ENCODE measurements around the gene STOML2.

The STOML2 gene

DNA sequence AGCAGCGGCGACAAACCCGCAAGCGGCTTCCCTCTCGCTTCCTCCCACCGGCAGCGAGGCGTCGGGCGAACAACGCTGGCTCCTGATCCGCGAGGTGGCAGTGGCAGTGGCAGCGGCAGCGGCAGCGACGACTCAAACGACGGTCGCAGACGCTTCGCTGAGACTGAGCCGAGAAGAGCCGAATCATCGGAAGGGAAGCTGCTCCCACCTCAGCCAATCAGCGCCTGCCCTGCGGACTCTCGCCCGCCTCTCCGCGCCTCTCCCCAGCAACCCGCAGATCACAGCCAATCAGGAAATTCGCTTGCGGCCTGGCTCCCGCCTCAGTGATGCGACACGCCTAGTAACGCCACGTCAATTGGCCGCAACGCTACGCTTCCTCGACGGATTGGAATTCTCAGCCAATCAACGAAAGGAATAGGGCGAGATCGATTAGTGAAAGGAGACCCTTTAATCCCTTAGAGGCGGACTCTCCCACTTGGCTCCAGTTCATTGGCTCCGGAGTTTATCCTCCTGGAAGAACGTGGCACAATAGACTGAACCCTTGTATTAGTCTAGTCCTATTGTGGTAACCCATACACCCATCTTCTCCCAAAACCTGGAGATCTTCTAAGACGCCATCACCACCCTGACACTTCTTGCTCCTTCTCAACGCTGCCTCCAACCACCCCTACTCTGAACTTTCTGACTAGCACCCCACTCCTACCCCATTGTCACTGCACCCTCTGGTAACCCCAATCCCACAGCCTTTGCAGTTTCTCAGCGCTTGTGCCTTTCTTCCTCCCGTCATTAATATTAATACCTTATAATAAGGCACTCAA lies 30.3 kb downstream of the STOML2 start, which contains the start of gene VCP:
TSS of gene VCP (minus strand) at position 165 of the 818 bp plus-strand sequence. CDS start 272 bp downstream, outside the sequence.
- DNase-seq (ENCODE audit: low spot score): peak; percentile 99

DNA sequence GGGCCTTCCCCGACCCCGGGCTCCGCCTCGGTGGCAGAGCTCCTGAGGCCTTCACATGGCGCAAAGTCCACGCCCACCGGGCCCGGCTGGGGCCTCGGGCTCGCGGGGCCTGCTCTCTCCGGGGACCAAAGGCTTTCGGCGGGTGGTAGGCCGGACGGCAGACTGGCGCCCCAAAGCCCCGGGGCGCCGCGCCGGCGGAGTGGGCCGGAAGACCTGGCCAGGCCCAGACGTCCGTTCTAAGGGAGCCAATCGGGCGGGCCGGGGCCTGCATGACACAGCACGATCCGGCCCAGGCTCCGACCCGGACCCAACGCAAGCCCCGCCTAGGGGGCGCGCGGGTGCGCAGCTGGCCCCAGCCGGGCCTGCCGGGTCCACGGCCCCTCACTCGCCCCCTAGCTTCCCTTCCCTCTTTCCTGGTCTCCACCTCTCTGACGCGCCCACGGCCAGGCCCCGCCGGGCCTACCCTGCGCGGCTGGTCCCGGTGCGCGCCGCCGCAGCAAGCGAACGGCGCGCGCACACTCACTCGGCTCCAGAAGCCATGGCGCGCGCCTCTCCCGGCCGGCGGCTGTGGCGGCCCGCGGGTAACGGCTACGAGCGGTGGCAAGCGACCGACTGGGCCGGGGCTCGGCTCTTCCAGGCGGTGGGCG lies 31.0 kb downstream of the STOML2 start:
- DNase-seq (ENCODE audit: low spot score): peak; percentile 85

DNA sequence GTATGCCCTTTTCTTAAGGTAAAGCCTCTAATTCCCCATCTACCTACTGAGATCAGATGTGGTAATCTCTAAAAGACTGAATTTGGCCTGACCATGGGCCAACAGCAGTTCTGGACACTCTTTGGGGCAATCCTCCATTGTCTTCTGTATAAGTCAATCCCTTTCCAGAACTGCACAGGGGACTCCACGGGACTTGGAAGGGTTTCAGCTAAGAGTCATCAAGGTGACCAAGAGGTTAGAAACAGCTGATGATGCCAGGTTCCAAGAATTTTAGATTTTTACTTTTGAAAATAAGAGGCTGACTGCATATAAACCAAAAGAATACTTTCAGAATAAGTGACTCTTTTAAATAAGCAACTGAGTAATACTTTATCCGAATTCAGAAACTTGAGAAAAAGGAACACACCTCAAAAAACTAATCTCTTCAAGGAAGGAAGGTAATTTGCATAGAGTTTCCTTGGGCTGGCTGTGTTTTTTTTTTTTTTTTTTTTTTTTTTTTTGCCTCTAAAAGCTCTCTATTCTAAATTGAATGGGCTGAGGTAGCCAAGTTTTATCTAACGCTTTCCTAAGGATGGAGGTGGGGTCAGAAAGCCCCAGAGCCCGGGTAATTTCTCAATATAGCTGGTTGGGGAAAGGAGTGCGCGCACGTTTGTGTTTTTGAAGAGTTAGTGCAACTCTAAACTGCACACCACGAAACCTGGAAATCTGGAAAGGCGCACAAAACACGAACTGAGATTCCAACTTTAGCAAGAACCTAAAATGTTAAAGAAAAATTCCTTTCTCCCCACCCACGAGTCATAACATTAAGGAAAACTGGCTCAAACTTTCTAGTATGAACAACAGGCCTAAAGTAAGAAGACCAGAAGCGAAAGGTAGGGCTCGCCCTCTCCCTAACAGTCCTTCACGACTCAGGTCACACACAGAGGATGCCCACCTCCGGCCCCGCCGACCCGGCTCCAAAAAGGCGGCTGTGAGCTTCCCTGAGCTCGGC lies 31.8 kb downstream of the STOML2 start:
- peak; percentile 77 for DNase-seq (ENCODE audit: low spot score)

DNA sequence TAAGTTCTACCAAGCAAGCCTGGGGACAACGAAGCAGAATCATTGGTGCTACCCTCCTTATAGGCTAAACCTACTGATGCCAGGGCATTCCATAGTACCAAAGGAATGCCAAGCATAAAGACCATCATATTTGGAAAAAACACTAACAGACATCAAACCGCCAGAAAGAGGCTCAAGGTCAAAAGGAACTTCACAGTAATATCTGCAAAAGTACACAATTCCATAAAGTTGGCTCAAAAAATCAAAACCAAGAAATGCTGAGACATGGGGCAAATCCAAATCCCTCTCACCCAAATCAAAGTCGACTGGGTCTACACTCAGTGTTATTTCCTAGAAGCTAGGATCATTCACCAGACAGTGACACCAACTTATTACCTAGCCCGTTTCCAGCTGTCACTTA lies 33.9 kb downstream of the STOML2 start:
- DNase-seq (ENCODE audit: low spot score): no peak

DNA sequence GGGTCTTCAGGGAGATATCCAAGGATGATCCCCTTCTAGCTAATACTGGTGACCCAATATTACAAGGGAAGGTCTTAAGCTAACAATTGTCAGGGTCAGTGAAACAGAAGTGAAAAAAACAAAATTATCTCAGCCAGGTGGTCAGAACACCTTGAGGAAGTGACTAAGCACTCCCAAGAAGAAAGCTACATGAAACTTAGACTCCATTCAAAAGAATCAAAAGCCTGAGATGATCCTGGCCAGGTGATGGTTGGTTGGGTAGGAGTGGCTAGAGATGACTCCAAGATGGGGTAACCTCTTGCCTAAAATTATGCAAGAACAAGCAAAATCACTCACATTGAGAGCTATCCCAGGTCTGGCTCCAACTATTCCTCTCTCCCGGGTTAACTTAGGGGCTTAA lies 35.9 kb downstream of the STOML2 start:
- no peak for DNase-seq (ENCODE audit: low spot score)

DNA sequence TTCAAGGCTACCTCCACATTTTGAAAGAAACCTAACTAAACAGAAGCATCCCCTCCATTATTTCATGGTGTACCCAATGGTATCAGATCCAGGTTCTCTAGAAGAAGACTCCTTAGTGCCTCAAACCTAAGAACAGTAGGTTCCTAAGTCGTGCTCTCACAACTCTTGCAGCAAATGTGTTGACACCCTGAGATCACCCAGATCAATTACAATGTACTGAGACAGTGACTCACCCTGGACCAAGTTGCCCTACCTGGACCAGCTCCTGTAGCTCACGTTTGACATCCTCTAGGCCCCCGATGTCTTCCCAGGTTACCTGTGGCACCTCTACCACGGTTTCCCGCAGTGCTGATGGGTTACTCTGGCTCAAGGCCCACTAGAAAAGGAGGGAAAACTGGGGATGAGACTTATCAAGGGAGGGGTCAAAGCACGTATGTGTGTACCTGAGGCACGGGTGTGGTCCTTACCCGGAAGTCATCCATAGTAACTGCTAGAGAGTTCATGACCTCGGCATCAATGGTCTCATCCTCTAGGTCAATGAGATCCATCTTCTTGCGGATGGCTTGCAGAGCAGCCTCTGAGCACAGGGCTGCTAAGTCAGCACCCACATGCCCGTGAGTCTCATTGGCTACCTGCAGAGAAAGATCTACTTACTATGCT lies 42.3 kb downstream of the STOML2 start:
- DNase-seq (ENCODE audit: low spot score): no peak

DNA sequence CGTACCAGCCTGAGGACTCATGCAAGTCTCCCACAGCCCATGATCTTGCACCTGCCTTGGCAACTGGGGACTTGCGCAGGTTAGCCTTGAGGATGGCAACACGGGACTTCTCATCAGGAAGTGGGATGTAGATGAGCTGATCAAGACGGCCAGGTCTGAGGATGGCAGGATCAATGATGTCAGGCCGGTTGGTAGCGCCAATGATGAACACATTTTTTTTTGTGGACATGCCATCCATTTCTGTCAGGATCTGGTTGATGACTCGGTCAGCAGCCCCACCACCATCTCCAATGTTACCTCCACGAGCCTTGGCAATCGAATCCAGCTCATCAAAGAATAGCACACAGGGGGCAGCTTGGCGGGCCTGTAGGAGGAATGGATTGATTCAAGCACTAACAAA lies 43.5 kb downstream of the STOML2 start:
- no peak for DNase-seq (ENCODE audit: low spot score)

DNA sequence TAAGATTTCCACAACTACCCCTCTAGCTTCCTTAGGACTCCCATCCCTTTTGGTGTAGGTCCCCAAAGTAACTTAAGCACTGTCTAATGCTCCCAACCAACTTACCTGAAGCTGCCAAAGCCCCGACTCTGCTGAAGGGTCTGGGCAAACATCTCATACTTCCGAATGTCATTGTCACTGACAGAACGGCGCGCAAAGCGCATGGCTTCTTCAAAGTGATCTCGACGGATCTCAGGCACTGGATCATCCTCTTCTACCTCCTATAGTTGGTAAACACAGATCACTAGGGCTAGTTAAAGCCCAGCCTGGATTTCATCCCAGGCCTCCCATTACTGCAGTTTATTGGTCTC lies 45.7 kb downstream of the STOML2 start:
- no peak for DNase-seq (ENCODE audit: low spot score)

DNA sequence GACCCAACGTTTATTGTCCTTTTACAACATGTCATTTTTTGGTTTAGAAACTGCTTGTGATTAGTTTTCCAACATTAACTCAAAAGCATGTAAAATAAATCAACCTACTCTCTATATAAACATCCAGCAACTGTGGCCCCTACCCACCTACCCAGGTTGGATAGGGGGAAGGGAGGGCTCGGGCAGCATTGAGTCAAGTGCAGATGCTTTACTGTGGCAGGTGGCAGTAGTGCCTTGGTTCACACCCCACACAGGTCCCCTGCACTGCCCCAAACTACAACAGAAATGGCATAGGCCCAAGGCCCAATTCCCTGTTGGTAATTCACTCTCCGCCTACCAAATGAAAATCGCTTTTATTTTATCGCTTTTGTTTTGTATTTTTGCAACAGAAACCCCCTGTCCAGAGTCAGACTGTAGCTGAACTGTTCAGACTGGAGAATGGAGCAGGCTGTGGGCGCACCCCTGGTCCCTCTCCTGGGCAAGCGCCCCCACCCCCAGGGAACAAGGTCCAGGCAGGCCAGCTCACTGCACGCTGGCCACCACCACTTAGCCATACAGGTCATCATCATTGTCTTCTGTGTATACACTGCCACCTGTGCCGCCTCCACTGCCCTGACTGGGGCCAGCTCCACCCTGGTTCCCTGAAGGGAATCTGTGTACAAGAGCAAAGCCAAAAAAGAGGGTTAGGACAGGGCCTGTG lies 46.2 kb downstream of the STOML2 start:
- DNase-seq (ENCODE audit: low spot score): no peak

DNA sequence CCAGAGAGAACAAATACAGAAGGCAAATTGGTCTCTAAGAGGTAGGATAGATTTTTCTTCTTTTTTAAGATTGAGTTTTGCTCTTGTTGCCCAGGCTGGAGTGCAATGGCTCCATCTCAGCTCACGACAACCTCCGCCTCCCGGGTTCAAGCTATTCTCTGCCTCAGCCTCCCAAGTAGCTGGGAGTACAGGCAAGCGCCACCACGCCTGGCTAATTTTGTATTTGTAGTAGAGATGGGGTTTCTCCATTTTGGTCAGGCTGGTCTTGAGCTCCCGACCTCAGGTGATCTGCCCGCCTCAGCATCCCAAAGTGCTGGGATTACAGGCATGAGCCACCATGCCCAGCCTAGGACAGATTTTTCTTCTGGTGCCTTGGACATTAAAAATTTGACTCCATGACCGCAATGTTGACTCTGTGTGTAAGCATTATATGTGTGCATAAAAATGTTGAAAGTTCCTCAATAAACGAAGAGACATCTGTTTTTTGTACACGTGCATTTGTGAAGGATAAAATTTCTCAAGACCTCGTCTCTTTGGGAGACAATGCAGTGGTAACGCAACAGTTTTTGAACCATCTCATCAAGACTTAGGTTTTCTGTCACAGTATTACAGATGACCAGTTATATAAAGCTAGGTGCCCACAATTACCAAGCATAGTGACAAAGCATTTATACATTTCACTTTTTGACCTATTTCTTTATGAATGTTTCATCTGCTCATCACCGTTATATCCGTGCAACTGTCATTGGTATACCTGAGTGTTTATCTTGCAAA lies 47.9 kb downstream of the STOML2 start:
- DNase-seq (ENCODE audit: low spot score): no peak

DNA sequence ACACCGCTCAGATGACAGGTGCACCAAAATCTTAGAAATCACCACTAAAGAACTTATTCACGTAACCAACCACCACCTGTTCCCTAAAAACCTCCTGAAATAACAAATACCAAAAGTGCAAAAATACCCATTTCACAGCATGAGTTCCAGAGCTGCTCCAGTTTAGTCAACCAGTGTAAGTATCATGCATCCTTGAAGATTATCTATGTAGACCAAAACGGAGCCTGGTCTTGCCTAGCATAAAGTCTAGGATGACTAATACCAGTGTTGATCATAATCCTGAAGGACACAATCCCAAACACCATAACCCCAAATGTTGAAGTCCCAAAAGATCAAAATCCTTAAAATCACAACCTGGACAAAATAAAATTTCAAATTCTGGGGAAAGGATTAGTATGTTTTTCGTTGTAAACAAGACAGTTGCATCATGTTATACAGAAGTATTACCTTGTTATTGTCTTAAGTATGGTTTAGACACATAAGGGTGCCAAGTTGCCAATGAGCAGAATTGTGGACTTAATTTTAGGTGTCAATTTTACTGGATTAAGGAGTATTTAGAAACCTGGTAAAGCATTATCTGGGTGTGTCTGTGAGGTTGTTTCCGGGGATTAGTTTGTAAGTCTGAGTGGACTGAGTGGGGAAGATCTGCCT lies 48.6 kb downstream of the STOML2 start:
- no peak for DNase-seq (ENCODE audit: low spot score)

DNA sequence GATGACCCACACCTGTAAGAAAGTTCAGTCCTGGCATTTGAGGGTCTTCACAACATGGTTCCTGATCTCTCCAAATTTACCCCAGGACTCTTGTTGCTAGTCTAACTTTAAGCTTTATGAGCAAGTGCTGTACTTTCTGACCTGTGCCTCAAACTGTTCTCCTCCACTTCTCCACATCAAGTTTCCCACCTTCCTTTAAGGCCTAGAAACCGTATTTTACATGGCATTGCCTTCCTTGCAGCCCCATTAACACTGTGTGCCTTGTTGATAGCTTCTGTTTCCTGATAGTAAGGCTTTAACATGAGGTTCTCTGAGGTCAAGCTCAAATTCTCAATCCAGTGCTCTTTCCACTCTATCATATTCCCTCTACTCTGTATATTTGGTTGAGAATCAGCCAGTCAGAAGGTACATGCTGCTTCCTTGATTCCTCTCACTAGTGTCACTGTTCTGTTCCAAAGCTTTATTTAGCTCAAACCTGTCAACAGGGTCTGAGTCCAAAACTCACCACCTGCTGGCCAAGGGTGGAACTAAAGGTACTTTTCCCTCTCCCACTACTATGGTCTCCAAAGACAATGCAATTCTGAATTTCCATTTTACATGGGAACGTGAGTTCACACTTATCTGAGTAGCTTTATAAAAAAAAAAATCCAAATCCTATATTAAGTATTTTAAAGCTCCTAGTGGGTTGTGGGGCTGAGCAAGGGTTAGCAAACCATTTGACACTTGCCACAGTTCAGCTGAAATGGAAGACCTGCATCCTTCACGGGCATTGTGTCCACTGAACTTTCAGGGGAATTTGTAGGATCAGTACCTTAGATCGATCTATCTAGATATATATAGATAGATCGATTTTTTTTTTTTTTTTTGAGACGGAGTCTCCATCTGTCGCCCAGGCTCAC lies 51.6 kb downstream of the STOML2 start:
- peak; percentile 61 for DNase-seq (ENCODE audit: low spot score)

Data from kidney tubule cell (primary cell).